Neural cell (in vitro differentiated cells): ENCODE data around the gene PARVG. TPM values are rescaled to one million over a fixed set of nuclear protein-coding genes. Genes with fewer than 3 reads are reported as not detected.

Experiments used
- H2AFZ ChIP-seq: fragments of 200-600, 300-800 bp; sonication (generic), shearing (Covaris generic); 2 replicates; pipeline ENCODE4 v1.6.0; 2014; ENCODE audit warnings: low read depth, mild to moderate bottlenecking, antibody characterized with exemption, low read length, moderate library complexity
- H3F3A ChIP-seq: fragments of 200-600 bp; shearing (Covaris generic); 2 replicates; pipeline ENCODE4 v1.6.1; 2016; ENCODE audit warnings: mild to moderate bottlenecking, moderate library complexity, mixed read lengths, antibody characterized with exemption, low read length; ENCODE audit not compliant: insufficient read depth, poor library complexity, severe bottlenecking
- H3K27ac ChIP-seq: fragments of 200-600, 300-800 bp; sonication (generic), shearing (Covaris generic); 2 replicates; pipeline ENCODE4 v1.5.1; 2014; ENCODE audit warnings: mild to moderate bottlenecking, low read length, moderate library complexity
- H3K27me3 ChIP-seq: fragments of 300-800, 200-600 bp; sonication (generic), shearing (Covaris generic); 2 replicates; pipeline ENCODE4 v1.6.0; 2014; ENCODE audit warnings: mild to moderate bottlenecking, low read depth, low read length, moderate library complexity; ENCODE audit not compliant: insufficient read depth
- H3K36me3 ChIP-seq: fragments of 300-800, 200-600 bp; sonication (generic), shearing (Covaris generic); 2 replicates; pipeline ENCODE4 v1.5.1; 2014; ENCODE audit warnings: mild to moderate bottlenecking, antibody characterized with exemption, low read length, moderate library complexity; ENCODE audit not compliant: insufficient read depth
- H3K4me2 ChIP-seq: fragments of 300-800, 200-600 bp; sonication (generic), shearing (Covaris generic); 2 replicates; pipeline ENCODE4 v1.6.0; 2014; ENCODE audit warnings: mild to moderate bottlenecking, low read length
- H3K4me3 ChIP-seq: fragments of 300-800, 200-600 bp; sonication (generic), shearing (Covaris generic); 2 replicates; pipeline ENCODE4 v1.5.1; 2014; ENCODE audit warnings: mild to moderate bottlenecking, low read length, moderate library complexity
- H3K79me2 ChIP-seq: fragments of 200-600 bp; shearing (Covaris generic); replicated peaks from 2 replicates; pipeline ENCODE4 v1.6.0; 2014; ENCODE audit warnings: mild to moderate bottlenecking, low read length, moderate library complexity; ENCODE audit not compliant: insufficient read depth
- H3K9ac ChIP-seq: fragments of 300-800, 200-600 bp; sonication (generic), shearing (Covaris generic); 2 replicates; pipeline ENCODE4 v1.6.1; 2016; ENCODE audit warnings: mild to moderate bottlenecking, low read length, mixed read lengths
- H3K9me2 ChIP-seq: fragments of 200-600 bp; shearing (Covaris generic); 2 replicates; pipeline ENCODE4 v1.6.1; 2016; ENCODE audit warnings: mild to moderate bottlenecking, low read length, mixed read lengths; ENCODE audit not compliant: insufficient read depth
- H3K9me3 ChIP-seq: fragments of 200-600, 300-800 bp; sonication (generic), shearing (Covaris generic); 2 replicates; pipeline ENCODE4 v1.6.1; 2016; ENCODE audit warnings: mild to moderate bottlenecking, mixed run types, low read length, moderate library complexity, mixed read lengths
- H4K20me1 ChIP-seq: fragments of 200-600 bp; shearing (Covaris generic); 2 replicates; pipeline ENCODE4 v1.6.1; 2016; ENCODE audit warnings: mild to moderate bottlenecking, mixed run types; ENCODE audit not compliant: insufficient read depth
- CTCF ChIP-seq: fragments of 450-650 bp; IDR thresholded peaks from 2 replicates; pipeline ENCODE4 v1.5.1; 2014; ENCODE audit warnings: antibody characterized with exemption, mild to moderate bottlenecking, moderate library complexity; ENCODE audit not compliant: poor library complexity, severe bottlenecking
- EP300 ChIP-seq: fragments of 450-650 bp; conservative IDR thresholded peaks from 2 replicates; pipeline ENCODE4 v1.6.1; 2014; ENCODE audit warnings: antibody characterized with exemption, mild to moderate bottlenecking, moderate library complexity; ENCODE audit not compliant: poor library complexity, severe bottlenecking
- EZH2 ChIP-seq: fragments of 200-600, 300-800 bp; shearing (Covaris generic), sonication (generic); IDR thresholded peaks from 2 replicates; pipeline ENCODE4 v1.6.1; 2014; ENCODE audit warnings: antibody characterized with exemption, low read length, borderline replicate concordance, mild to moderate bottlenecking; ENCODE audit not compliant: insufficient read depth, poor library complexity, severe bottlenecking
- MXI1 ChIP-seq: fragments of 450-650 bp; conservative IDR thresholded peaks from 2 replicates; pipeline ENCODE4 v1.6.1; 2014; ENCODE audit warnings: antibody characterized with exemption, mild to moderate bottlenecking; ENCODE audit not compliant: poor library complexity, severe bottlenecking
- POLR2AphosphoS5 ChIP-seq: IDR thresholded peaks from 2 replicates; pipeline ENCODE4 v1.6.1; 2012
- RAD21 ChIP-seq: fragments of 450-650 bp; conservative IDR thresholded peaks from 2 replicates; pipeline ENCODE4 v1.6.1; 2014; ENCODE audit warnings: antibody characterized with exemption, mild to moderate bottlenecking, moderate library complexity
- REST ChIP-seq: IDR thresholded peaks from 2 replicates; pipeline ENCODE4 v1.6.1; 2012; ENCODE audit warnings: borderline replicate concordance
- SMC3 ChIP-seq: fragments of 450-650 bp; conservative IDR thresholded peaks from 2 replicates; pipeline ENCODE4 v1.6.1; 2014; ENCODE audit warnings: antibody characterized with exemption, mild to moderate bottlenecking, moderate library complexity; ENCODE audit not compliant: poor library complexity
- TAF1 ChIP-seq: IDR thresholded peaks from 2 replicates; pipeline ENCODE4 v1.6.1; 2012; ENCODE audit warnings: low read depth
- polyA plus RNA-seq: library from polyadenylated mRNA; depleted of rRNA; stranded (reverse); fragments of >200 nt; gene quantifications from 2 replicates; pipeline ENCODE4 v1.2.3, GENCODE V29; 2014

PARVG gene
- polyA plus RNA-seq, 1 donor from 2014 or later: not detected

DNA sequence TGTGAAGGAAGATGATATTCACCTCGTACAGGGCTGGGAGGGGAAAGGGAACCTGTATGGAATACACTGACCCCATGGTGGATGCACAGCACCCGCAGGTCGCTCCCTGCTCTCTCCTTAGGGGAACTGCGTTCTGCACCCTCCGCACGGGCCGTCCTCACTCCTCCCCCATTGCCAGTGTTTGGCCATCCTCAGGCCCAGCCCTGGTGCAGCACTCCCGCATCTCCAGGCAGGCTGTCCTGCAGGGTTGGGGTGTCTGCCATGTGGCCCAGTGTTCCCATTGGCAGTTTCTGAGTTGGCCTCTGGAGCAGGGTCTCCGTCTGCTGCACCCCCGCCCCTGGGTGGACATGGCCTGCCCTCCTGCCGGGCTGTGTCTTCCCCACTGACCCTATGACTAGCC lies 19.1 kb upstream of the PARVG start:
- H3K27me3 ChIP-seq: no peaks in the 10 kb centered on the region
- H3K9ac ChIP-seq: no peak overlapping the region
- no peak overlapping the region for H3K27ac ChIP-seq
- no peak for TF ChIP-seq EP300
- no peak overlapping the region for H2AFZ ChIP-seq
- no peaks in the 10 kb centered on the region for H3K36me3 ChIP-seq
- no peaks in the 10 kb centered on the region for H3F3A ChIP-seq
- H4K20me1 ChIP-seq: no peaks in the 10 kb centered on the region
- no peaks in the 10 kb centered on the region for H3K79me2 ChIP-seq
- no peaks in the 10 kb centered on the region for H3K9me2 ChIP-seq
- no peak overlapping the region for H3K4me2 ChIP-seq
- H3K4me3 ChIP-seq: no peak overlapping the region
- H3K9me3 ChIP-seq: no peaks in the 10 kb centered on the region

DNA sequence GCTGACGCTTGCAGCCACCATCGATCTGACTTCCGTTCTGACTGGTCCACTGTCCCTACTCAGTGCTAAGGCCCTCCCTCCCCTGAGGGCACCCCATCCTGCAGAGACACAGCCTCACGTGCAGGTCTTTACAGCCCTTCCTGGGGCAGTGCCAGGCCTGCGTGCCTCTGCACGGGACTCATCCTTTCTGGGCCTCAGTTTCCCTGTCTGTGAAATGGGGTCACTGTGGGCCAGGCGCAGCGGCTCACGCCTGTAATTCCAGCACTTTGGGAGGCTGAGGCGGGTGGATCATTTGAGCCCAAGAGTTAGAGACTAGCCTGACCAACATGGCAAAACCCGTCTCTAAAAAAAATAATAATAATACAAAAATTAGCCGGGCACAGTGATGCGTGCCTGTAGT lies 17.8 kb upstream of the PARVG start:
- Histone ChIP-seq H4K20me1 (no peaks in the 10 kb centered on the region), H3K9me3 (no peaks in the 10 kb centered on the region), H3K9me2 (no peaks in the 10 kb centered on the region), H3K36me3 (no peaks in the 10 kb centered on the region), H3K27ac (no peak overlapping the region), H3K79me2 (no peaks in the 10 kb centered on the region), H2AFZ (no peak overlapping the region), H3K27me3 (no peaks in the 10 kb centered on the region), H3F3A (no peaks in the 10 kb centered on the region), H3K4me2 (no peak overlapping the region), H3K9ac (no peak overlapping the region), H3K4me3 (no peak overlapping the region)
- TF ChIP-seq CTCF: no peak
- no peak for TF ChIP-seq EZH2
- no peak for TF ChIP-seq MXI1
- no peak for TF ChIP-seq SMC3
- no peak for TF ChIP-seq TAF1
- no peak for TF ChIP-seq RAD21
- no peak for TF ChIP-seq EP300
- TF ChIP-seq REST: no peak
- TF ChIP-seq POLR2AphosphoS5: no peak

DNA sequence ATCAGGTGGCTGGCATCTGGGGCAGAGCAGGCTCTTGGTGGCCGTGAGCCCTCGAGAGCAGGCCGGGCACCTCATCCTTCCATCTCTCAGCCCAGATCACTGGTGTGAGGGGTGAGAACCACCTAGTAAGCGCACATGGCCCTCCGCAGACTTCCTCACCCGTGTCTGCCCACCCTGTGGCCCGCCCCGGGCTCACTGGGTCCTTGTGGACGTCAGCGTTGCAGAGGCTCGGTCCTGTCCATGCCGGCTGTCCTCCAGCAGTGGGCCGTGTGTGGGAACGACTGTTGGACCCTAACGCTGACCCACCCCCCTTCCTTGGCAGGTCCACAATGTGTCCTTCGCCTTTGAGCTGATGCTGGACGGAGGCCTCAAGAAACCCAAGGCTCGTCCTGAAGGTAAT lies 17.2 kb upstream of the PARVG start:
- Histone ChIP-seq H3K36me3 (no peaks in the 10 kb centered on the region), H3K27ac (no peak overlapping the region)

More for the DNA sequence above, 17.2 kb upstream of the PARVG start:
- H3K4me3 ChIP-seq: no peak overlapping the region
- H3K79me2 ChIP-seq: no peaks in the 10 kb centered on the region
- H3K9me3 ChIP-seq: no peaks in the 10 kb centered on the region
- no peaks in the 10 kb centered on the region for H3K27me3 ChIP-seq
- no peaks in the 10 kb centered on the region for H3K9me2 ChIP-seq
- no peak overlapping the region for H3K4me2 ChIP-seq
- no peak overlapping the region for H3K9ac ChIP-seq
- TF ChIP-seq REST (no peak), CTCF (no peak), RAD21 (no peak), EZH2 (no peak), SMC3 (no peak), MXI1 (no peak), TAF1 (no peak), POLR2AphosphoS5 (no peak), EP300 (no peak)
- H3F3A ChIP-seq: no peaks in the 10 kb centered on the region
- H4K20me1 ChIP-seq: no peaks in the 10 kb centered on the region
- no peak overlapping the region for H2AFZ ChIP-seq
